WI38 (cell line): ENCODE results near the gene FOSL2.

Experiments
- H3K4me3 ChIP-seq: 2 replicates; pipeline ENCODE4 v1.5.1; 2011; ENCODE audit warnings: low read depth, mild to moderate bottlenecking, control low read depth, low read length
- CTCF ChIP-seq: IDR thresholded peaks from 2 replicates; pipeline ENCODE4 v1.5.1; 2012; ENCODE audit warnings: low read depth, mild to moderate bottlenecking, control low read depth, low read length

The FOSL2 gene

DNA sequence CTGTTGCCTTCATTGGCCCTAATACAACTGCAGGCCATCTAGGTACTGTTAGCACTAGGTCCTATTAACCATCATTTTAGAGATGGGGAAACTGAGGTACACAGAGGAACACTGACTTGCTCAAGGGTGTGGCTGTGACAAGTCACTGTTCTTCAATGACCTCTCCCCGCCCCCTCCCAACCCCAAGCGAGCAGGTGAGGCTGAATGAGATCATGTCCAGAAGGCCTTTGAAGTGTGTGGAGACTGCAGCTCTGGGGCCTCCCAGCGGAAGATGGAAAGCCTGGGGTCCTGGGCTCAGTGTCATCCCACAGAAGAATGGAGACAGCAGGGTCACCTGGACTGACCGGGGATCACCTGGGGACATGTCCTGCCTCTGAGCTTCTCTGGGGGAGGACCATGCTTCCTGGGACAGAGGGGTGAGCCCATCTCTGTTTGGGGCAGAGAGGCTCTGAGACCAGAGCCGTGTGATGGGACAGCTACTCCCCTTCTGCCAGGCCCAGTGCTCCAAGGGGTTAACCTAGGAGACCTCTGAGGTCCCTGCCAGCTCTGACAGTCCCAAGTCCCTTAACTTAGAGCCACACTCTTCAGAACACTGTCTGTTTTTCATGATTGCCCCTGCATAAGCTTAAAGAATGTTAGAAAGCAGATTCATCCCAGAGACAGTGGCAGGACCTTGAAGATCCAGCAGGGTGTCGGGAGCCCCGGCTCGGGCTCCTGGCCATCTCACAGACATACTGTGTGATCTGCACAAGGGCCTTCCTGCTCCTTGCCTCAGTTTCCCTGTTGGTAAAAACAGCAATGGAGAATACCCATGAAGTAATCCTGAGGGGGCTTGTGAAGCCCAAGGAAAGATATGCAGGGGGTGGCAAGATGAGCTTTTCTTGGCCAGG, 16.7 kb upstream of the FOSL2 start:
- TF ChIP-seq CTCF = no peak
- no peak overlapping the region for H3K4me3 ChIP-seq

DNA sequence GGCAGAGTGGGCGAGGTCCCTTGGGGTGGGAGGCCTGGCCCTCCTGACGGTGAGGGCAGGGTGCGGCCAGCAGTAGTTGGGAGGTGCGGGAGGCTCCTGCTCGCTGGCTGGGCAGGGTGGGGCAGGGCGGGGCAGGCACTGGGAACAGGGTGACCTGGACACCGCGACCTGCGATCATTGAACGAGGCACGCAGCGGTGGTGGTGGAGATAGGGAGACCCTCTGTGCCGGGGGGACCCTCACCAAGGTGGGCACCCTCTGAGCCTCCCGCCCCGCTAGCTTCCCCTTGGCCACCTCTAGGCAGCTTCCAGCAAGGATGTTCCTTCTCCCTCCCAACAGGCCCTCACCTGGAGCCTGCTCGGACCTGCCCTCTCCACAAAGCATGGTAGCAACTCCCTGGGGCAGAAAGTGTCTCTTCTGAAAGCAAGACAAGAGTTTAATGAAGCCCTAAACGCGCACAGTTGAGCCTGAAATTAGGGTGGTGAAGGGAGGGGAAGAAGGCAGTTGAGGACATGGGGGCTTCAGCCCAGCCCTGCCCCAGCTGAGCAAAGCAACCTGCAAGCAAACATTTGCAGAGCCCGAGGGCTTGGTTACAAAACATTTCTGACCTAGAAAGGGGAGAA, 15.4 kb upstream of the FOSL2 start:
- TF ChIP-seq CTCF = no peak
- H3K4me3 ChIP-seq = no peak overlapping the region

- H3K4me3 ChIP-seq = no peak overlapping the region
- TF ChIP-seq CTCF = no peak
Measured at GRCh38 chr2:28377984-28378678, 14.5 kb upstream of the FOSL2 start.

DNA sequence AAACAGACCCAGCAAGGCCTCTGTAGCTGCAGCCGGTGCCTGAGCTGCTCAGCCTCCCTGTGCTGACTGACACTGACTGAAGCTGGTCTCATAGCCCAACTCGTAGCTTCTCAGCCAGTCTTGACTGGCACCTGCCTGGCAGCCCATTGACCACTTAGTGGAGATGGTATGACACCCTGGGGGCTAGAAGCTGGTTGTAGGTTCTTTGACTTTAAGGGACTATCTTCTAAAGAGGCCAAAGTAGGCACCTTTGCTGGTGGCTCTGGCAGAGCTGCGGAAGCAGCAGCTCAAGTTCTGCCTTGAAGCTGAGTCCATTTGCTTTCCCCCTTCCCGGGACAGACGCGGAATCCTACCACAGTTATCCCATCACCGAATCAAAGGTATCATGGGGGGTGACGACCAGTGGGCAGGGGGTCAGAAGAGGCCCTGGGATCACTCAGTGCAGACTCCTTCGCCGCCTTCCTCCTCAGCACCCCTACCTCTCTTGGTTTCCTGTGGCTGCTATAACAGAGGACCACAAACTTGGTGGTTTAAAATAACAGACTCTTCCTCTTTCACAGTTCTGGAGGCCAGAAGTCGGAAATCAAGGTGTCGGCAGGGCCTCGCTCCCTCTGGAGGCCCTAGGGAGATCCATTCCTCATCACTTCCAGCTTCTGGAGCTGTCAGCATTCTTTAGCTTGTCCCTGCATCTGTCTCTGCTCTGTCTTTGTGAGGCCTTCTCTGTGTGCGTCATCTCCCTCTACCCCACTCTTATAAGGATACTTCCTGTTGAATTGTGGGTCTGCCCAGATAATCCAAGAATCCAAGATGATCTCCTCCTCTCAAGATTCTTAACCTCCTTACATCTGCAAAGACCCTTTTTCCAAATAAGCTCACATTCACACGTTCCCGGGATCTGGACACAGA, 13.7 kb upstream of the FOSL2 start:
- H3K4me3 ChIP-seq = no peak overlapping the region
- TF ChIP-seq CTCF = no peak

- no peak overlapping the region for H3K4me3 ChIP-seq
- no peak for TF ChIP-seq CTCF
Measured at GRCh38 chr2:28380219-28380618, 12.4 kb upstream of the FOSL2 start.

DNA sequence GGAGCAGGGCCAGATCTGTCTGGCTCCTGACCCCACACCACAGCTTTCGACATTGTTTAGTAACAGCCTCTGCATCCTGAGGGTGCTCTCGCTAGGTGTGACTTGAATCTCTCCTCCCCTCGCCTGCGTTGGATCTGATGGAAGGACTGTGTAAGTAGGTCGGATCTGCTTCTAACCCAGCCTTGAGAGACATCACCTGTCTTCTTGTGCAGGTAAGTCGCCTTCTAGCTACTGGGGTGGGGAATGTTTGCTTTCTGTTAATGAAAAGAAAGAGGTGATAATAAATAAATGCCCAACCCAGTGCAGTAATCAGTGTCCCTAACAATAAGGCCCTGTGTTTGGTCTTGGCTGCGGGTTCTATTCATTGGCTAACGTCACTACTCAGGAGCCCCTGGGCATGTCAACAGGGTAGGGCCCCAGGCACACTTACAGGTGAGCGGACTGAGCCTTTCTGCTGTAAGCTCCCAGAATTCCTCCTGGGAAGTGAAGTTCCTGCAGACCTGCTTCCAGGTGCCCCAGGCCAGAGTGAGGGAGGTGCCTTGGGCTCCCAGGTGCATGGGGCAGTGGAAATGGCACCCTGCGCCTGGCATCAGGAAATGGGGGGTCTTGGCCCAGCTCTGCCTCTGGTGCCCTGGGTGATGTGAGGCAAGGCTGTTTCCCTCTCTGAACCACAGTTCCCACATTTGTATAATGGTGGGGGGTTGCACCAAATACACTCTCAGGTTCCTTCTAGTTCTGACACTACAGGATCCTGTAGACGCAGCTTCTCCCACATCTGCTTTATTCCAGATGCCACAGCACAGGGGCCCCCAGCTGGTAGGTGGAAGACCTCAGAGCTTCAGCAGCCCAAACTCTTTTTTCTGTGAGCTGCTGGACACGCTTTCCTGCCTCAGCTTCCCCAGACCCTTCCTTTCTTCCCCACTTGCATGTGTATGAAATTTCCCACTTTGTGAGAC, 11.2 kb upstream of the FOSL2 start:
- TF ChIP-seq CTCF = no peak
- H3K4me3 ChIP-seq = no peak overlapping the region
